HG03378 (cell line): Measurements from ENCODE around the gene PARPBP.
"Not testable (repeated sequence)": the region's sequence is repeated elsewhere in the genome, so short reads cannot be mapped to it uniquely, and the experiment has no call there.

ENCODE experiments used
- ATAC-seq: cut with Tn5 transposase; IDR thresholded peaks from one replicate; pipeline ENCODE4 v1.9.1; 2021; ENCODE audit warnings: mild to moderate bottlenecking, moderate library complexity; ENCODE audit not compliant: unreplicated experiment

The PARPBP gene

DNA sequence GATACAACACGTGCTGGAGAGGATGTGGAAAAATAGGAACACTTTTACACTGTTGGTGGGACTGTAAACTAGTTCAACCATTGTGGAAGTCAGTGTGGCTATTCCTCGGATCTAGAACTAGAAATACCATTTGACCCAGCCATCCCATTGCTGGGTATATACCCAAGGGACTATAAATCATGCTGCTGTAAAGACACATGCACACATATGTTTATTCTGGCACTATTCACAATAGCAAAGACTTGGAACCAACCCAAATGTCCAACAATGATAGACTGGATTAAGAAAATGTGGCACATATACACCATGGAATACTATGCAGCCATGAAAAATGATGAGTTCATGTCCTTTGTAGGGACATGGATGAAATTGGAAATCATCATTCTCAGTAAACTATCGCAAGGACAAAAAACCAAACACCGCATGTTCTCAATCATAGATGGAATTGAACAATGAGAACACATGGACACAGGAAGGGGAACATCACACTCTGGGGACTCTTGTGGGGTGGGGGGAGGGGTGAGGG is 27.1 kb downstream of the PARPBP start:
- not testable (repeated sequence) for ATAC-seq

DNA sequence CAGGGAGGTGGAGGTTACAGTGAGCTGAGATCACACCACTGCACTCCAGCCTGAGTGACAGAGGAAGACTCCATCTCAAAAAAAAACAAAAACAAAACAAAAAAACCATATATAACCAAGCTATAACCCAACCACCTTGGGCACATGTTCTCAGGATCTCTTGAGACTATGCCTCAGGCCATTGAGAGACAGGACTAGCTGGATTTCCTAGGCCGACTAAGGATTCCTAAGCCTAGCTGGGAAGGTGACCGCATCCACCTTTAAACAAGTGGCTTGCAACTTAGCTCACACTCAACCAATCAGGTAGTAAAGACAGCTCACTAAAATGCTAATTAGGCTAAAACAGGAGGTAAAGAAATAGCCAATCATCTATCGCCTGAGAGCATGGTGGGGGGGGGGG is 35.2 kb downstream of the PARPBP start:
- not testable (repeated sequence) for ATAC-seq

DNA sequence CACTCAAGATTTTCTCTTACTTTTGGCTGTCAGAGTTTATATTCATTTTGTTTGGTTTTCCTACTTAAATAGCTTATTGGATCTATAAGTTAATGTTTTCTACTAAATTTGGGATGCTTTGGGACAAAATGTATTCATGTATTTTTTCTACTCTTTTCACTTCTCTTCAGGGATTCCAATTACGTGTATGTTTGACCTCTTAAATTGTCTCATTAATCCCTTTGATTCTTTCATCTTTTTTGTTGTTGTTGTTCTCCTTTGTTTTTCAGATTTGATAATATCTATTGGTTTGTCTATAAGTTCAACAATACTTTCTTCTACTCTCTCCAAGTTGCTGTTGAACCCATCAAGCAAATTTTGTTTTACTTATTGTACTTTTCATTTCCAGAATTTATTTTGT is 43.4 kb downstream of the PARPBP start:
- no peak for ATAC-seq

DNA sequence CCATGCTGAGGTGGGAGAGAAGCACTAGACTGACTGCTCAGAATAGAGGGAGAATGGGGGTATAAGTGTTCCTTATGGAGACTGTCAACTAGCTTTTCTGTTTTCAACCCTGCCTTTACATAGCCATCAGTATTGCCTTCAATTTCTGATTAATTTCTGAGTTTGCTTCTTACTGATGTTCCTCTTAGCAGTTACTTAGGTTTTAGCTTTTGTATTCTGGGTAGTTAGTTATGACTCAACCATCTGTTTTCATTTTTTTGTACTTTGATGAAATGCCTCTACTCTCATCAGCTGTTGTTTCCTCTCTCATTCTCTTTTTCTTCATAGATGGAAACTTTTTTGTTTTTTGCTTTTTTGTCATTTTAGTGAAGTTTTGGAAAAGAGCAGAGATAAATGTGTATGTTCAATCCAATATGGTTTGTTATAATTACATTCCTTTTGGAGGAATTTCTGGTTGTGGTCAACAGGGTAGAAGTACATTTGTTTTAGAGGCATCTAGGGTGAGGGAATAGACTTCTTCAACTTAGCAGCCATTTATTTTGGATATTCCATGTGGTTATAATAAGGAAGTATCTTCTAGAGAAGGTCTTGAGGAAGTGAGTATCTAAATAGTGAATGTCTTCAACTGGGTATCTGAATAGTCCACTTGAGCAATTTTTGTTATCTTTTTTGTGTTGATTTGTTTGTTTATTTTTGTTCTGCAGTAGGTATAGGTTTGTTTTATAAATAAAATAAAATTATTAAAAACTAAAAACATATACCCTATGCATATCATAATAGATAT is 48.0 kb downstream of the PARPBP start:
- no peak for ATAC-seq

DNA sequence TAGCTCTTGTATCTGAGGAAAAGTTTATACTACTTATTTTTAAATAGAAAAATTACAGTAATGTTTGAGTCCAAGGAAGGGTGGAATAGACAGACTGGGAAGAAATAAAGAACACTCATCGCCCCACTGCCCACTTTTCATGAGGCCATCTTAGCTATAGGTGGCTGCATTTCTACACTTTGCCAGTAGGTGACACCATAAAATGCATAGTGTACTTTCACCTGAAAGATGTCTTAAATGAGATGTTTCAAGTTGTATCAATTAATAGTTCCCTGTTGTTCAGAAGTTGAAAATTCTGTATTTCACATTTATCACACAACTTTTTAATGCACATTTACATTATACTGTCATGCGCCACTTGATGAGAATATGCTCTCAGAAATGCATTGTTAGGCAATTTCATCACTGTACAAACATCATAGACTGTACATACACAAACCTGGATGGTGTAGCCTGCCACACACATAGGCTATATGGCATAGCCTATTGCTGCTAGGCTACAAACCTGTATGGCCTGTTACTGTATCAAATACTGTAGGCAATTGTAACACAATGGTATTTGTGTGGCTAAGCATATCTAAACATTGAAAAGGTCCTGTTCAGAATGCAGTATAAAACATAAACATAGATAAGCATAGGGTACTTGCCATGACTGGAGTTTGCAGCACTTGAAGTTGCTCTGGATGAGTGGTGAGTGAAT is 50.1 kb downstream of the PARPBP start:
- no peak for ATAC-seq

DNA sequence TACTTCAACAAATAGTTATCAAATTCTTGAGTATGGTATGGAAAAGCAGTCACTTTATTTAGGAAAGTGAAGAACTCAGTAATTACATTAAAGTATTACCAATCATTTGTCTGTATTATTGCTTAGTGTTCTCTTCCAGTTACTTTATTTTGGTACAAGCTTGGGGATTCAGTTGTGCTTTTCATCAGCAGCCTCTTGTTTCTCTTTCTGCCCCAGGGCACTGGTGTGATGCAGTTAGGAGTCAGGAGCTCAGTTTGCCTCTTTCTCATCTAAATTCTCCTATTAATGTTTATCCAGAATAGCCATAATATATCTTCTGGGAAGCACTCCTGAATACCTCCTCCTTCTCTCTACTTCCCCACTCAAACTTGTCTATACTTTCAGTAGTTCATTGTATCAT is 52.0 kb downstream of the PARPBP start:
- no peak for ATAC-seq

DNA sequence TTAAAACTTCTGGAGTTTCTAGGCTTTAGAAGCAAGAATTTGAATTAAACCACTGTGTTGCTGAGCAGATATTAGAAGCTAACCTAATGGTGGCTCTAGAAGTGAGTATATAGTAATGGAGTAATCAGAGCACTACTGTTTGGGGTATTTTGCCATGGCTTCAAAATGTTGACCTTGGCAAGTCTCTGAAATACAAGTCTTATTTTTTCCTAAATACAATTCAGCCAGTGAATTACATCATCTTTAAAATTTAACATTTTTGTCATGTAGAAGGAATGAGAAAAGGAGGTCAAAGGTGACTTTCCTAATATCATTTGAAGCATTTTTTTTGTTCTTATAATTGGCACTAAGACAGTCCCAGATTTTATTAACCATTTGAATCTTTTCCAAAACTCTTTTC is 52.5 kb downstream of the PARPBP start:
- ATAC-seq, result no peak

GRCh38 chr12:102174117-102174516 is 54.1 kb downstream of the PARPBP start:
- no peak for ATAC-seq

- ATAC-seq, result no peak
These were observed 54.8 kb downstream of the PARPBP start for GRCh38 chr12:102174761-102175160.

- no peak for ATAC-seq
These were observed 62.7 kb downstream of the PARPBP start for GRCh38 chr12:102182635-102183034.

DNA sequence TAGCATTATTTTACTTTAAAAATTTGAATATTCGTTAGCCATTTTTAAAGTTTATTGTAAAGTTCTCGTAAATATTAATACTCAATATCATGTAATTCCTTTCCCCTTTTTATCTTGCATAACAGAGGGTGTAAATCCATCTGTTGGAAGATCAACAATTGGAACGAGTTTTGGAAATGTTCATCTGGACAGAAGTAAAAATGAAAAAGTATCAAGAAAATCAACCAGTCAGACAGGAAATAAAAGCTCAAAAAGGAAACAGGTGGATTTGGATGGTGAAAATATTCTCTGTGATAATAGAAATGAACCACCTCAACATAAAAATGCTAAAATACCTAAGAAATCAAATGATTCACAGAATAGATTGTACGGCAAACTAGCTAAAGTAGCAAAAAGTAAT is 75.8 kb downstream of the PARPBP start:
- no peak for ATAC-seq

- ATAC-seq, result peak; percentile 77
These were observed 77.8 kb downstream of the PARPBP start, which contains the start of gene PMCH for GRCh38 chr12:102197789-102198188. Gene PMCH (minus strand): TSS chr12:102197833. CDS start chr12:102197770, 63 bp downstream.

GRCh38 chr12:102201436-102202061 is 81.6 kb downstream of the PARPBP start:
- ATAC-seq, result no peak

DNA sequence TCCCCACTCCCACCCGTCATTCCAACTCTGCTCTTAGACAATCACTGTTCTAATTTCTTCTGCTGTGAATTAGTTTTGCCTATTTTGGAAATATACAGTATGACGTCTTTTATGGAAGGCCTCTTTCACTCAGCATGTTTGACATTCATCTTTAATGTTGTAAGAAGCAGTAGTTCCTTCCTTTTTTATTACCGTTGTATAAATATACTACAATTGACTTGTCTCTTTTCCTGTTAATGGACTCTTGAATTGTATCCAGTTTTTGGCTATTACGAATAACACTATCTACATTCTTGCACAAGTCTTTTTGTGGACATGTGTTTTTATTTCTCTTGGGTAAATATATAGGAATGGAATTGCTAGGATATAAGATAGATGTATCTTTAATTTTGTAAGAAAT is 82.6 kb downstream of the PARPBP start:
- ATAC-seq, result no peak

DNA sequence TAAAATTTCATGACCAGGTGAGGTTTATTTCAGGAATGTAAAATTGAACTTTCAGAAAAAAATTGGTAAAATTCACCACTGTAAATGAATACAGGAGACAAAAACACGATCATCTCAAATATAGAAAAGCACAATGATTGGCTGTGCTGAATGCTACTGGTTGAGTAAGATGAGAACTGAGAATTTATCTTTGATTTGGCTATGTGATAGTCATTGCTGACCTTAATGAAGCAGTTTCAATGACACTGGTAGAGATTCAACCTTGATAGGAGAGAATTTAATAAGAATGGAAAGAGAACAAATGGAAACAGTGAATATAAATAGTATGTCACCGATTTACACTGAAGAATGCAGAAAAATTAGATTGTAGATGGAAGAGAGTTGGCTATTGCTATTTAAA is 84.0 kb downstream of the PARPBP start:
- ATAC-seq, result no peak

DNA sequence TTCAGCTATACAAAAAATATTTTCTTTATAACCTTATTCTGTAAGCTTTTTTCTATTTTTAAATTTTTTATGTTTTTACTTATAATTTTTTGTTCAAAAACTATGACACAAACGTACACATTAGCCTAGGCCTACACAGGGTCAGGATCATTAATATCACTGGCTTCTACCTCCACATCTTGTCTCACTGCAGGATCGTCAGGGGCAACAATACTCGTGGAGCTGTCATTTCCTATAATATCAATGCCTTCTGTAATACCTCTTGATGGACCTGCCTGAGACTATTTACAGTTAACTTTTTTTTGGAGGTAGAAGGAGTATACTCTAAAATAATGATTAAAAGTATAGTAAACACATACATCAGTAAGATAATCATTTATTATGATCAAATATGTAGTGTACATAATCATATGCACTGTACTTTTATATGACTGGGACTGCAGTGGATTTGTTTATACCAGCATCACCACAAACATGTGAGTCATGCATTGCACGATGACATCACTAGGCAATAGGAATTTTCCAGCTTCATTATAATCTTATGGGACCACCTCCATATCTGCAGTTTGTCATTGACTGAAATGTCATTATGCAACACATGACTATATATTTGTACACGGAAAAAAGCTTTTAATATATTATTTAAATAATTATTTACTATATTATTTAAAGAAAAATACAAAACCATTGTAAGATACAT is 96.2 kb downstream of the PARPBP start:
- ATAC-seq, result no peak

DNA sequence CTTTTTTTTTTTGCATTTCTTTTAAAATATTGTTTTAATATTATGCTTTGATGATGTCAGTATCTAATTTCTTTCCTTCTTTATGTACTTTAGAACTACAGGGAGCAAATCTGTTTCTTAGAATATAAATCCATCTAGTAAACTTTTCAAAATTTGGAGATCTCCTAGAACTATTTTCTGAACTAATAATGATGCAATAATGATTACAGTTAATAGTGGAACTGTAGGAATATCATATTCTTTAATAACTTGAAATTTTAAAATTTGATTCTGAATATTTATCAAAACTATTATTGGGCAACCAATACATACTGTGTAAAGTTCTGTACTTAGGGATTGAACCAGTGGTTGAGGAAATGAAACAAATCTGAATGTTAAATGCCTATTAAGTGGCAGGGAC is 100.8 kb downstream of the PARPBP start:
- ATAC-seq, result no peak

GRCh38 chr12:102227954-102228353 is 108.0 kb downstream of the PARPBP start:
- no peak for ATAC-seq

DNA sequence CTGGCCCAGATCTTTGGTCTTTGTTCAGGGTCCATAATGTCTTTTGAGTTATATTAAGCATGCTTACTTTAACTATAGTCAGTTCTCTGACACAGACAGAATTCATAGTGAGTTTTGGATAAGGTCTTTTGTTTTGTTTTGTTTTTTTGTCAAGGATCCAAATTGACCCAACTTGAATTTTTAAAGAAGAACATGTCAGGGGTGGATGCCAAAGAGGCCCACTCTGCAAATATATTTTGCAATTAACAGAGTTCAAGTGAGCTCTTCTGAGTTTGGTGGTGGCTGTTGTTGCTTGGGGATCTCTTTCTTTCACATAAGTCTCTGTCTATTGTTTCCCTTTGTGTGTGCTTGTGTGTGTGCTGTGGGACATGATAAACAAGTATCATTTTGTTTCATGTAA is 112.1 kb downstream of the PARPBP start:
- ATAC-seq, result no peak

DNA sequence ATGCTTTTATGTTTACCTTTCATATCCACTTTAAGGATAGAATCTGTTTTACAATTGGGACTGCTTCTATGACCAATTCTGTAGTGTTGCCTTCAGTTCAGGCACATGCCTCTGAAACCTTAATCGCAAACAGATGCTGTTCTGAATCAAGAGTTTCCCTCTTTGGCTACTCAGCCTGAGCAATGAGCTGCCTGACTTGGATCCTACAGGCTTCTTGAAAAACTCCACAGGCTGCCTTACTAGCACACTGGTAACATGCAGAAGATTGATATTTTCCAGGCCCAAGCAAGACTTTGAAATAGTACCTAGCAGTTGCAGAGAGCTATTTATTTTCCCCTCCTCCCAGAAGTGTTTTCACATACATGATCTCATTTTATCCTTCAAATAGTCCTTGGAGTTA is 112.5 kb downstream of the PARPBP start:
- no peak for ATAC-seq

DNA sequence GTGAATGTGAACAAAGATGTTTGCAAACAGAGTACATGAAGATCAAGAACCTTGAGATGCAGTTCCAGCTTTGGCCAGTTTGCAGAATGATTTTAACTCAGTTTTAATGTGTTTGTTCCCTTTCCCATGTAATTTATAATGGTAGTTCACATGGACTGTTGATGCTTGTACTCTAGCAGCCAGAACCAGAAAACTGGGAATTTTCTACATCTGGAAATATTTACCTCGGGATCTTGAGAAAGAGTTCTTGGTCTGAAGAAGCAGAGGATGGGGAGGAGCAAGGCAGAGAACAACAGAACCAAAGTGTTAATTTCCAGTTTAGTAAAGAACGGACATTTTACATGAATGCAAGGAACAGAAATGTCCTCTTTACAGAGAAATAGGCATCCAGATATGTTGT is 114.6 kb downstream of the PARPBP start:
- ATAC-seq, result no peak
